SK-N-SH (cell line): Measurements from ENCODE around the gene SAMD1. TPM values are rescaled to one million over a fixed set of nuclear protein-coding genes. Genes with fewer than 3 reads are reported as not detected.

ENCODE experiments used
- CTCF ChIA-PET: fragments of 300-600, 350-600 bp; formaldehyde crosslinking; extraction: SDS; loops from one replicate; lab custom pipeline; 2021; lab: Yijun Ruan, JAX
- POLR2A ChIA-PET: fragments of 350-600 bp; sonication (Branson Sonifier 250); formaldehyde crosslinking; extraction: SDS; loops from one replicate; lab custom pipeline; 2020; ENCODE audit warnings: antibody characterized with exemption, inconsistent platforms; lab: Yijun Ruan, JAX
- DNase-seq: peaks from one replicate; pipeline ENCODE4 v3.0.0; 2012
- H2AFZ ChIP-seq: fragments of 200-600 bp; sonication (generic); 2 replicates; pipeline ENCODE4 v1.8.1; 2016; ENCODE audit warnings: antibody characterized with exemption, mild to moderate bottlenecking, low read depth
- H3F3A ChIP-seq: fragments of 200-600 bp; sonication (generic); replicated peaks from 2 replicates; pipeline ENCODE3; 2016; ENCODE audit warnings: antibody characterized with exemption, mild to moderate bottlenecking; ENCODE audit not compliant: insufficient read depth
- H3K27ac ChIP-seq, 2 experiments: fragments of 200-500 bp in 1 of 2; fragments of 200-600 bp in 1 of 2; sonication (Bioruptor generic) in 1 of 2; sonication (generic), shearing (Covaris generic) in 1 of 2; 2 replicates each; pipeline versions ENCODE4 v1.5.1 to v1.6.1; 2014 to 2016; ENCODE audit warnings: low read depth in 2 of 2, inconsistent platforms in 1 of 2, low read length in 1 of 2, mild to moderate bottlenecking in 1 of 2, mixed read lengths in 1 of 2
- H3K27me3 ChIP-seq: fragments of 200-600 bp; sonication (generic), shearing (Covaris generic); 2 replicates; pipeline ENCODE4 v1.6.1; 2016; ENCODE audit warnings: mixed run types; ENCODE audit not compliant: insufficient read depth
- H3K36me3 ChIP-seq, 2 experiments: fragments of 200-500 bp in 1 of 2; fragments of 200-600 bp in 1 of 2; sonication (Bioruptor generic) in 1 of 2; sonication (generic) in 1 of 2; replicated peaks in 1 of 2; 2 replicates each; pipeline versions ENCODE3 to v1.5.1; 2014 to 2016; ENCODE audit warnings: low read length in 1 of 2, mild to moderate bottlenecking in 1 of 2; ENCODE audit not compliant: insufficient read depth in 2 of 2, control insufficient read depth in 1 of 2
- H3K4me1 ChIP-seq, 2 experiments: fragments of 200-500 bp in 1 of 2; fragments of 200-600 bp in 1 of 2; sonication (Bioruptor generic) in 1 of 2; sonication (generic), shearing (Covaris generic) in 1 of 2; 2 replicates each; pipeline versions ENCODE4 v1.5.1 to v1.6.1; 2014 to 2016; ENCODE audit warnings: low read depth in 1 of 2, low read length in 1 of 2, mixed run types in 1 of 2; ENCODE audit not compliant: insufficient read depth in 2 of 2, control insufficient read depth in 1 of 2
- H3K4me2 ChIP-seq: fragments of 200-600 bp; sonication (generic), shearing (Covaris generic); 2 replicates; pipeline ENCODE4 v1.6.1; 2017; ENCODE audit warnings: mixed run types
- H3K4me3 ChIP-seq, 2 experiments: fragments of 200-500 bp in 1 of 2; fragments of 200-600 bp in 1 of 2; sonication (Bioruptor generic) in 1 of 2; sonication (generic), shearing (Covaris generic) in 1 of 2; 2 replicates each; pipeline versions ENCODE4 v1.5.1 to v1.8.1; 2014 to 2016; ENCODE audit warnings: low read depth in 2 of 2, inconsistent platforms in 1 of 2, low read length in 1 of 2, mild to moderate bottlenecking in 1 of 2, mixed read lengths in 1 of 2, moderate library complexity in 1 of 2
- H3K79me2 ChIP-seq: fragments of 200-600 bp; sonication (generic); 2 replicates; pipeline ENCODE4 v1.8.1; 2017; ENCODE audit warnings: mild to moderate bottlenecking; ENCODE audit not compliant: insufficient read depth
- H3K9ac ChIP-seq: fragments of 200-600 bp; sonication (generic); 2 replicates; pipeline ENCODE4 v1.6.1; 2017; ENCODE audit warnings: mixed run types
- H3K9me2 ChIP-seq: fragments of 200-600 bp; sonication (generic); 2 replicates; pipeline ENCODE4 v1.6.1; 2017; ENCODE audit warnings: mixed run types
- H3K9me3 ChIP-seq: fragments of 200-600 bp; sonication (generic); 2 replicates; pipeline ENCODE4 v1.6.1; 2017; ENCODE audit warnings: mixed run types, mild to moderate bottlenecking, moderate library complexity
- H4K20me1 ChIP-seq: fragments of 200-600 bp; sonication (generic); 2 replicates; pipeline ENCODE4 v1.6.1; 2017; ENCODE audit warnings: mild to moderate bottlenecking, mixed run types; ENCODE audit not compliant: insufficient read depth
- CHD2 ChIP-seq: fragments of 150-350 bp; IDR thresholded peaks from 2 replicates; pipeline ENCODE4 v1.6.1; 2018; ENCODE audit warnings: low read length; ENCODE audit not compliant: partially characterized antibody
- CTCF ChIP-seq: fragments of 200-600 bp; sonication (generic); IDR thresholded peaks from 2 replicates; pipeline ENCODE4 v1.6.1; 2017; ENCODE audit warnings: antibody characterized with exemption, mild to moderate bottlenecking, moderate library complexity
- FOXJ3 ChIP-seq: sonication (generic); formaldehyde crosslinking; IDR thresholded peaks from 2 replicates; pipeline ENCODE4 v1.5.1; 2020; ENCODE audit warnings: mild to moderate bottlenecking, missing genetic modification reagents
- MAX ChIP-seq: IDR thresholded peaks from 2 replicates; pipeline ENCODE4 v1.4.0; 2012; ENCODE audit warnings: low read depth
- MEF2A ChIP-seq: IDR thresholded peaks from 2 replicates; pipeline ENCODE4 v1.4.0; 2012; ENCODE audit warnings: low read depth, borderline replicate concordance
- MXI1 ChIP-seq: IDR thresholded peaks from 2 replicates; pipeline ENCODE4 v1.6.1; 2012; ENCODE audit warnings: mild to moderate bottlenecking, low read depth, low read length, improper control_type of control experiment
- NRF1 ChIP-seq: IDR thresholded peaks from 2 replicates; pipeline ENCODE4 v1.6.1; 2012; ENCODE audit warnings: low read depth, mild to moderate bottlenecking, low read length
- RFX5 ChIP-seq: IDR thresholded peaks from 2 replicates; pipeline ENCODE4 v1.6.1; 2012; ENCODE audit warnings: mild to moderate bottlenecking, improper control_type of control experiment, low read length
- SIN3A ChIP-seq: IDR thresholded peaks from 2 replicates; pipeline ENCODE4 v1.6.1; 2012; ENCODE audit warnings: low read depth, mild to moderate bottlenecking, low read length, moderate library complexity, borderline replicate concordance
- whole genome bisulfite sequencing: methylation state at CpG from one replicate; pipeline ENCODE4 v1.1.6; 2017; ENCODE audit warnings: low lambda C conversion rate; 5-methylcytosine and 5-hydroxymethylcytosine counted together
- polyA plus RNA-seq, 3 experiments: library from polyadenylated mRNA; depleted of rRNA; stranded (reverse); fragments of >200 nt; gene quantifications; 2 replicates each; pipeline ENCODE4 v1.2.3, GENCODE V29; 2012

The SAMD1 gene
- polyA plus RNA-seq, 1 of the 3 experiments (the other 2 are of a cell fraction) = 19.0 TPM

GRCh38 chr19:14091081-14091812 is 696 bp upstream of the SAMD1 start:
- peaks cover 16% of the 10 kb centered on the region in 2 experiments for H3K36me3 ChIP-seq
- H3K27me3 ChIP-seq = no peaks in the 10 kb centered on the region
- peak overlapping the region; percentile 79 for H3K9ac ChIP-seq
- no peak for TF ChIP-seq MEF2A
- 0 out of 2 replicates have a peak, but pooled peaks have one; percentile 9 for TF ChIP-seq MXI1
- TF ChIP-seq CHD2 = no peak
- peak; percentile 55 for TF ChIP-seq CTCF
- peak; percentile 41; the same call in 1 of the 2 replicates for TF ChIP-seq SIN3A
- H3K4me3 ChIP-seq = peak overlapping the region; percentile 79 to 91
- peak; percentile 93 for DNase-seq
- H3K9me2 ChIP-seq = no peaks in the 10 kb centered on the region
- peaks cover 8% of the 10 kb centered on the region; the same call in 1 of the 2 replicates for H3K9me3 ChIP-seq
- no peaks in the 10 kb centered on the region; the same call in 1 of the 2 replicates for H3K79me2 ChIP-seq
- H3F3A ChIP-seq = peaks cover 18% of the 10 kb centered on the region
- peaks cover 4% of the 10 kb centered on the region; the same call in 1 of the 2 replicates for H4K20me1 ChIP-seq
- H3K4me1 ChIP-seq = peaks cover 0 to 10% of the 10 kb centered on the region in 2 experiments; a peak in 1 of 4 replicates
- ChIA-PET CTCF (interaction anchor here (0.9 to 5.4 kb wide), 7 partner anchors 9 to 211 kb away, joined by 3 to 19 read pairs (median 4); partner anchors contain the start of genes ASF1B and MISP3), POLR2A (no interaction called here)
- peak overlapping the region; percentile 76 for H2AFZ ChIP-seq
- 3% methylated on average over 12 of the region's 72 CpGs for WGBS
- H3K27ac ChIP-seq = peak overlapping the region; percentile 67 to 92; a peak in 3 of 4 replicates
- peak overlapping the region; percentile 99 for H3K4me2 ChIP-seq

- Histone ChIP-seq H3K4me2 (peak overlapping the region; percentile 71), H3K36me3 (peaks cover 16 to 18% of the 10 kb centered on the region in 2 experiments), H3K27ac (peak overlapping the region in 1 of 2 experiments; percentile 93; a peak in 2 of 4 replicates), H3F3A (peaks cover 17% of the 10 kb centered on the region), H3K4me3 (peak overlapping the region; percentile 57 to 64), H3K79me2 (no peaks in the 10 kb centered on the region; the same call in 1 of the 2 replicates), H4K20me1 (peaks cover 4% of the 10 kb centered on the region; the same call in 1 of the 2 replicates), H3K9ac (no peak overlapping the region), H3K4me1 (peaks cover 0 to 10% of the 10 kb centered on the region in 2 experiments; a peak in 1 of 4 replicates), H3K27me3 (no peaks in the 10 kb centered on the region), H3K9me2 (no peaks in the 10 kb centered on the region), H3K9me3 (peaks cover 8% of the 10 kb centered on the region; the same call in 1 of the 2 replicates), H2AFZ (no peak overlapping the region)
- 2% methylated on average over 10 of the region's 142 CpGs for WGBS
- CTCF ChIA-PET = interaction anchor here (1.0 to 5.4 kb wide), 7 partner anchors 9 to 258 kb away, joined by 3 to 19 read pairs (median 7); partner anchors contain the start of genes ASF1B and MISP3
- DNase-seq = peak; percentile 85
- TF ChIP-seq NRF1 (peak; percentile 51), FOXJ3 (CRISPR knock-in tag) (no peak), MAX (no peak), RFX5 (no peak)
- POLR2A ChIA-PET = interaction anchor here (0.6 kb wide), 1 partner anchor 26 kb away, joined by 4 read pairs; no protein-coding TSS in a partner anchor
Observed at GRCh38 chr19:14089662-14090508, 666 bp downstream of the SAMD1 start.
